DMS79 (cell line): ENCODE measurements around the gene CD101.

Source experiments
- DNase-seq: peaks from one replicate; lab custom pipeline; 2025; lab: John Stamatoyannopoulos, UW

Gene CD101

GRCh38 chr1:117015724-117016123 lies 14.2 kb downstream of the CD101 start:
- DNase-seq: peak; percentile 31

GRCh38 chr1:117017062-117017461 lies 15.5 kb downstream of the CD101 start:
- DNase-seq: no peak

- DNase-seq: no peak
Measured at GRCh38 chr1:117017648-117018047, 16.1 kb downstream of the CD101 start.

- no peak for DNase-seq
Measured at GRCh38 chr1:117020526-117021156, 19.1 kb downstream of the CD101 start.

- DNase-seq: no peak
Measured at GRCh38 chr1:117022114-117022513, 20.6 kb downstream of the CD101 start.

- no peak for DNase-seq
Measured at GRCh38 chr1:117025568-117025967, 24.0 kb downstream of the CD101 start.

- DNase-seq: no peak
Measured at GRCh38 chr1:117026361-117026760, 24.8 kb downstream of the CD101 start.

- DNase-seq: no peak
Measured at GRCh38 chr1:117029685-117030084, 28.1 kb downstream of the CD101 start.

GRCh38 chr1:117030271-117030877 lies 28.8 kb downstream of the CD101 start:
- no peak for DNase-seq

GRCh38 chr1:117032266-117032665 lies 30.7 kb downstream of the CD101 start:
- DNase-seq: no peak

- no peak for DNase-seq
Measured at GRCh38 chr1:117032681-117033539, 31.4 kb downstream of the CD101 start.

- no peak for DNase-seq
Measured at GRCh38 chr1:117033772-117034171, 32.2 kb downstream of the CD101 start.

GRCh38 chr1:117034791-117035290 lies 33.3 kb downstream of the CD101 start:
- DNase-seq: no peak

GRCh38 chr1:117036018-117036461 lies 34.5 kb downstream of the CD101 start:
- no peak for DNase-seq

GRCh38 chr1:117037802-117038201 lies 36.2 kb downstream of the CD101 start:
- no peak for DNase-seq

- DNase-seq: no peak
Measured at GRCh38 chr1:117038236-117038635, 36.7 kb downstream of the CD101 start.

GRCh38 chr1:117044217-117044616 lies 42.7 kb downstream of the CD101 start:
- no peak for DNase-seq

- no peak for DNase-seq
Measured at GRCh38 chr1:117045644-117046043, 44.1 kb downstream of the CD101 start.

GRCh38 chr1:117046781-117047180 lies 45.2 kb downstream of the CD101 start:
- DNase-seq: no peak

- no peak for DNase-seq
Measured at GRCh38 chr1:117047271-117047670, 45.7 kb downstream of the CD101 start.

- DNase-seq: no peak
Measured at GRCh38 chr1:117049857-117050256, 48.3 kb downstream of the CD101 start.

GRCh38 chr1:117051224-117052064 lies 49.9 kb downstream of the CD101 start:
- no peak for DNase-seq
